GM21786 (cell line): ENCODE data around the gene PCK2.
A peak's percentile ranks its signal among the peaks of the same experiment; 100 is the strongest.

Source experiments
- ATAC-seq: cut with Tn5 transposase; IDR thresholded peaks from one replicate; pipeline ENCODE4 v1.9.1; 2021; ENCODE audit not compliant: unreplicated experiment

PCK2 gene

GRCh38 chr14:24114532-24115421, 20.7 kb downstream of the PCK2 start, which contains the start of the genes DCAF11 and NRL:
TSS of gene DCAF11 (plus strand) at chr14:24114777. CDS start at chr14:24115595, 818 bp downstream.
TSS of gene NRL (minus strand) at chr14:24114949. CDS start at chr14:24082848, 32,101 bp downstream.
- peak; percentile 87 for ATAC-seq

GRCh38 chr14:24115422-24116127, 21.5 kb downstream of the PCK2 start:
- ATAC-seq, result no peak

- ATAC-seq, result no peak
Measured at GRCh38 chr14:24116128-24116814, 22.2 kb downstream of the PCK2 start.

GRCh38 chr14:24117179-24117578, 23.1 kb downstream of the PCK2 start:
- ATAC-seq, result no peak

- ATAC-seq, result no peak
Measured at GRCh38 chr14:24119691-24120090, 25.6 kb downstream of the PCK2 start.

- ATAC-seq, result no peak
Measured at GRCh38 chr14:24121210-24121609, 27.1 kb downstream of the PCK2 start.

- no peak for ATAC-seq
Measured at GRCh38 chr14:24122416-24122815, 28.3 kb downstream of the PCK2 start.

GRCh38 chr14:24122898-24123297, 28.8 kb downstream of the PCK2 start:
- no peak for ATAC-seq

- peak; percentile 66 for ATAC-seq
Measured at GRCh38 chr14:24123424-24124417, 29.6 kb downstream of the PCK2 start.

GRCh38 chr14:24126939-24127338, 32.8 kb downstream of the PCK2 start:
- ATAC-seq, result no peak

- ATAC-seq, result no peak
Measured at GRCh38 chr14:24127673-24128072, 33.6 kb downstream of the PCK2 start.

- ATAC-seq, result no peak
Measured at GRCh38 chr14:24129410-24129998, 35.4 kb downstream of the PCK2 start.

- no peak for ATAC-seq
Measured at GRCh38 chr14:24130380-24130716, 36.2 kb downstream of the PCK2 start, which contains the start of gene FITM1. TSS of gene FITM1 (plus strand) at chr14:24130659. CDS start at chr14:24131564, 905 bp downstream.

GRCh38 chr14:24130717-24131548, 36.8 kb downstream of the PCK2 start:
- ATAC-seq, result no peak

- no peak for ATAC-seq
Measured at GRCh38 chr14:24131549-24131966, 37.4 kb downstream of the PCK2 start.

GRCh38 chr14:24132061-24132685, 38.1 kb downstream of the PCK2 start:
- no peak for ATAC-seq

GRCh38 chr14:24132976-24133375, 38.9 kb downstream of the PCK2 start:
- ATAC-seq, result no peak

- ATAC-seq, result no peak
Measured at GRCh38 chr14:24133735-24134134, 39.6 kb downstream of the PCK2 start.

- no peak for ATAC-seq
Measured at GRCh38 chr14:24135584-24135833, 41.4 kb downstream of the PCK2 start.
